ENCODE measurements around the gene ALK. TPM values are rescaled to one million over a fixed set of nuclear protein-coding genes. Genes with fewer than 3 reads are reported as not detected.

ALK gene
- total and polyA plus RNA-seq, 2 experiments from 2014 or later: 0.35 TPM; not detected in 1

DNA sequence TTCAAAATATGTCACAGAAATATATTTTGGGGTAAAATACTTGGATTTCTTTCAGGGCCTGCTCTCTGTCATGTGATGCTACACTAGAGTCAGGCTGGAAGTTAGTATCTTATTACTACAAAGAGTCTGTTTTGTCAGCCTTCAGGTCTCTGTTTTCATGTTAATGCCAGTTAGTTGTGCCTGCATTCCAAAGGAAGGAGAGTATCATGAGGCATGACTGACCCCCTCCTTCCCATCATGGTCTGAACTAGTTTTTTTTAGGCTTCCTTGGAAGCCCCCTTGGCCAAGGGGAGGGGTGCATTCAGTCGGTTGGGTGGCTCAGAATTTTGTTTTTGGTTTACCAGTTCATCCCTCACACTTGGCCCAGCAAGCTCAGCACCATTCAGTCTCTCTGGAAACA is 318.0 kb downstream of the ALK start:
- no peaks in the 10 kb centered on the region for H4K20me1 ChIP-seq (replicated peaks; ENCODE audit: insufficient read depth)
- Mint-ChIP-seq H3K9me3 (peaks cover 4% of the 10 kb centered on the region; the same call in 2 of the 3 replicates), H3K4me1 (peaks cover 36% of the 10 kb centered on the region), H3K4me3 (no peak overlapping the region), H3K27me3 (ENCODE audit: insufficient read depth, low read depth, poor library complexity) (peaks cover 1% of the 10 kb centered on the region), H3K36me3 (ENCODE audit: low read depth) (peaks cover 4% of the 10 kb centered on the region; the same call in 1 of the 3 replicates), H3K27ac (peak overlapping the region; percentile 72; the same call in 1 of the 2 replicates)
- DNase-seq (ENCODE audit: low spot score): peak; percentile 72
- ATAC-seq: peak; percentile 95
- H3K36me3 ChIP-seq (ENCODE audit: insufficient read depth): no peaks in the 10 kb centered on the region
- H3K4me1 ChIP-seq (ENCODE audit: insufficient read depth): peaks cover 28% of the 10 kb centered on the region
- no peaks in the 10 kb centered on the region for H3K79me2 ChIP-seq (replicated peaks; ENCODE audit: insufficient read depth)
- H3K4me3 ChIP-seq: no peak overlapping the region
- peaks cover 25% of the 10 kb centered on the region; the same call in 1 of the 2 replicates for H3K9me2 ChIP-seq (ENCODE audit: insufficient read depth)
- TF ChIP-seq, protein P1, sequence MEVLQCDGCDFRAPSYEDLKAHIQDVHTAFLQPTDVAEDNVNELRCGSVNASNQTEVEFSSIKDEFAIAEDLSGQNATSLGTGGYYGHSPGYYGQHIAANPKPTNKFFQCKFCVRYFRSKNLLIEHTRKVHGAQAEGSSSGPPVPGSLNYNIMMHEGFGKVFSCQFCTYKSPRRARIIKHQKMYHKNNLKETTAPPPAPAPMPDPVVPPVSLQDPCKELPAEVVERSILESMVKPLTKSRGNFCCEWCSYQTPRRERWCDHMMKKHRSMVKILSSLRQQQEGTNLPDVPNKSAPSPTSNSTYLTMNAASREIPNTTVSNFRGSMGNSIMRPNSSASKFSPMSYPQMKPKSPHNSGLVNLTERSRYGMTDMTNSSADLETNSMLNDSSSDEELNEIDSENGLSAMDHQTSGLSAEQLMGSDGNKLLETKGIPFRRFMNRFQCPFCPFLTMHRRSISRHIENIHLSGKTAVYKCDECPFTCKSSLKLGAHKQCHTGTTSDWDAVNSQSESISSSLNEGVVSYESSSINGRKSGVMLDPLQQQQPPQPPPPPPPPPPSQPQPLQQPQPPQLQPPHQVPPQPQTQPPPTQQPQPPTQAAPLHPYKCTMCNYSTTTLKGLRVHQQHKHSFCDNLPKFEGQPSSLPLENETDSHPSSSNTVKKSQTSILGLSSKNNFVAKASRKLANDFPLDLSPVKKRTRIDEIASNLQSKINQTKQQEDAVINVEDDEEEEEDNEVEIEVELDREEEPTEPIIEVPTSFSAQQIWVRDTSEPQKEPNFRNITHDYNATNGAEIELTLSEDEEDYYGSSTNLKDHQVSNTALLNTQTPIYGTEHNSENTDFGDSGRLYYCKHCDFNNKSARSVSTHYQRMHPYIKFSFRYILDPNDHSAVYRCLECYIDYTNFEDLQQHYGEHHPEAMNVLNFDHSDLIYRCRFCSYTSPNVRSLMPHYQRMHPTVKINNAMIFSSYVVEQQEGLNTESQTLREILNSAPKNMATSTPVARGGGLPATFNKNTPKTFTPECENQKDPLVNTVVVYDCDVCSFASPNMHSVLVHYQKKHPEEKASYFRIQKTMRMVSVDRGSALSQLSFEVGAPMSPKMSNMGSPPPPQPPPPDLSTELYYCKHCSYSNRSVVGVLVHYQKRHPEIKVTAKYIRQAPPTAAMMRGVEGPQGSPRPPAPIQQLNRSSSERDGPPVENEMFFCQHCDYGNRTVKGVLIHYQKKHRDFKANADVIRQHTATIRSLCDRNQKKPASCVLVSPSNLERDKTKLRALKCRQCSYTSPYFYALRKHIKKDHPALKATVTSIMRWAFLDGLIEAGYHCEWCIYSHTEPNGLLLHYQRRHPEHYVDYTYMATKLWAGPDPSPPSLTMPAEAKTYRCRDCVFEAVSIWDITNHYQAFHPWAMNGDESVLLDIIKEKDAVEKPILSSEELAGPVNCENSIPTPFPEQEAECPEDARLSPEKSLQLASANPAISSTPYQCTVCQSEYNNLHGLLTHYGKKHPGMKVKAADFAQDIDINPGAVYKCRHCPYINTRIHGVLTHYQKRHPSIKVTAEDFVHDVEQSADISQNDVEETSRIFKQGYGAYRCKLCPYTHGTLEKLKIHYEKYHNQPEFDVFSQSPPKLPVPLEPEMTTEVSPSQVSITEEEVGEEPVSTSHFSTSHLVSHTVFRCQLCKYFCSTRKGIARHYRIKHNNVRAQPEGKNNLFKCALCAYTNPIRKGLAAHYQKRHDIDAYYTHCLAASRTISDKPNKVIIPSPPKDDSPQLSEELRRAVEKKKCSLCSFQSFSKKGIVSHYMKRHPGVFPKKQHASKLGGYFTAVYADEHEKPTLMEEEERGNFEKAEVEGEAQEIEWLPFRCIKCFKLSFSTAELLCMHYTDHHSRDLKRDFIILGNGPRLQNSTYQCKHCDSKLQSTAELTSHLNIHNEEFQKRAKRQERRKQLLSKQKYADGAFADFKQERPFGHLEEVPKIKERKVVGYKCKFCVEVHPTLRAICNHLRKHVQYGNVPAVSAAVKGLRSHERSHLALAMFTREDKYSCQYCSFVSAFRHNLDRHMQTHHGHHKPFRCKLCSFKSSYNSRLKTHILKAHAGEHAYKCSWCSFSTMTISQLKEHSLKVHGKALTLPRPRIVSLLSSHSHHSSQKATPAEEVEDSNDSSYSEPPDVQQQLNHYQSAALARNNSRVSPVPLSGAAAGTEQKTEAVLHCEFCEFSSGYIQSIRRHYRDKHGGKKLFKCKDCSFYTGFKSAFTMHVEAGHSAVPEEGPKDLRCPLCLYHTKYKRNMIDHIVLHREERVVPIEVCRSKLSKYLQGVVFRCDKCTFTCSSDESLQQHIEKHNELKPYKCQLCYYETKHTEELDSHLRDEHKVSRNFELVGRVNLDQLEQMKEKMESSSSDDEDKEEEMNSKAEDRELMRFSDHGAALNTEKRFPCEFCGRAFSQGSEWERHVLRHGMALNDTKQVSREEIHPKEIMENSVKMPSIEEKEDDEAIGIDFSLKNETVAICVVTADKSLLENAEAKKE (CRISPR knock-in tag; IDR thresholded peaks at IDR 0.05): no peak
- no peak for TF ChIP-seq STAT1 (IDR thresholded peaks at IDR 0.05; ENCODE audit: unreplicated experiment)
- TF ChIP-seq EZH2 (IDR thresholded peaks at IDR 0.05; ENCODE audit: low read depth, unreplicated experiment): no peak
- H3K27me3 ChIP-seq (ENCODE audit: insufficient read depth): no peaks in the 10 kb centered on the region
- H3K4me2 ChIP-seq: no peak overlapping the region
- no peak overlapping the region for H2AFZ ChIP-seq
- H3K27ac ChIP-seq (ENCODE audit: low read depth): no peak overlapping the region
- no peaks in the 10 kb centered on the region for H3F3A ChIP-seq (replicated peaks; ENCODE audit: low read depth)

GRCh38 chr2:29601872-29602271 is 319.5 kb downstream of the ALK start:
- peaks cover 4% of the 10 kb centered on the region; the same call in 1 of the 3 replicates for H3K36me3 Mint-ChIP-seq (ENCODE audit: low read depth)
- peaks cover 25% of the 10 kb centered on the region for H3K4me1 ChIP-seq (ENCODE audit: insufficient read depth)
- no peaks in the 10 kb centered on the region for H4K20me1 ChIP-seq (replicated peaks; ENCODE audit: insufficient read depth)
- no peak overlapping the region for H3K27ac Mint-ChIP-seq
- no peaks in the 10 kb centered on the region for H3K27me3 ChIP-seq (ENCODE audit: insufficient read depth)
- H3K27ac ChIP-seq (ENCODE audit: low read depth): no peak overlapping the region
- H3K4me1 Mint-ChIP-seq: peaks cover 36% of the 10 kb centered on the region
- peaks cover 1% of the 10 kb centered on the region for H3K27me3 Mint-ChIP-seq (ENCODE audit: insufficient read depth, low read depth, poor library complexity)
- peaks cover 25% of the 10 kb centered on the region; the same call in 1 of the 2 replicates for H3K9me2 ChIP-seq (ENCODE audit: insufficient read depth)
- ATAC-seq (no peak), DNase-seq (ENCODE audit: low spot score) (no peak)
- no peak overlapping the region; the same call in 1 of the 2 replicates for H3K4me2 ChIP-seq
- no peaks in the 10 kb centered on the region for H3K79me2 ChIP-seq (replicated peaks; ENCODE audit: insufficient read depth)
- no peak for TF ChIP-seq EZH2 (IDR thresholded peaks at IDR 0.05; ENCODE audit: low read depth, unreplicated experiment)
- TF ChIP-seq ZNF331 (CRISPR knock-in tag; IDR thresholded peaks at IDR 0.05; ENCODE audit: low read depth): no peak
- no peak for TF ChIP-seq CREB1 (CRISPR knock-in tag; IDR thresholded peaks at IDR 0.05; ENCODE audit: low read depth)
- no peak for TF ChIP-seq STAT1 (IDR thresholded peaks at IDR 0.05; ENCODE audit: unreplicated experiment)
- no peak for TF ChIP-seq EZH2phosphoT487 (IDR thresholded peaks at IDR 0.05; ENCODE audit: unreplicated experiment)
- no peak for TF ChIP-seq NANOG (IDR thresholded peaks at IDR 0.05; ENCODE audit: borderline replicate concordance)
- TF ChIP-seq, protein P2, sequence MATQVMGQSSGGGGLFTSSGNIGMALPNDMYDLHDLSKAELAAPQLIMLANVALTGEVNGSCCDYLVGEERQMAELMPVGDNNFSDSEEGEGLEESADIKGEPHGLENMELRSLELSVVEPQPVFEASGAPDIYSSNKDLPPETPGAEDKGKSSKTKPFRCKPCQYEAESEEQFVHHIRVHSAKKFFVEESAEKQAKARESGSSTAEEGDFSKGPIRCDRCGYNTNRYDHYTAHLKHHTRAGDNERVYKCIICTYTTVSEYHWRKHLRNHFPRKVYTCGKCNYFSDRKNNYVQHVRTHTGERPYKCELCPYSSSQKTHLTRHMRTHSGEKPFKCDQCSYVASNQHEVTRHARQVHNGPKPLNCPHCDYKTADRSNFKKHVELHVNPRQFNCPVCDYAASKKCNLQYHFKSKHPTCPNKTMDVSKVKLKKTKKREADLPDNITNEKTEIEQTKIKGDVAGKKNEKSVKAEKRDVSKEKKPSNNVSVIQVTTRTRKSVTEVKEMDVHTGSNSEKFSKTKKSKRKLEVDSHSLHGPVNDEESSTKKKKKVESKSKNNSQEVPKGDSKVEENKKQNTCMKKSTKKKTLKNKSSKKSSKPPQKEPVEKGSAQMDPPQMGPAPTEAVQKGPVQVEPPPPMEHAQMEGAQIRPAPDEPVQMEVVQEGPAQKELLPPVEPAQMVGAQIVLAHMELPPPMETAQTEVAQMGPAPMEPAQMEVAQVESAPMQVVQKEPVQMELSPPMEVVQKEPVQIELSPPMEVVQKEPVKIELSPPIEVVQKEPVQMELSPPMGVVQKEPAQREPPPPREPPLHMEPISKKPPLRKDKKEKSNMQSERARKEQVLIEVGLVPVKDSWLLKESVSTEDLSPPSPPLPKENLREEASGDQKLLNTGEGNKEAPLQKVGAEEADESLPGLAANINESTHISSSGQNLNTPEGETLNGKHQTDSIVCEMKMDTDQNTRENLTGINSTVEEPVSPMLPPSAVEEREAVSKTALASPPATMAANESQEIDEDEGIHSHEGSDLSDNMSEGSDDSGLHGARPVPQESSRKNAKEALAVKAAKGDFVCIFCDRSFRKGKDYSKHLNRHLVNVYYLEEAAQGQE (IDR thresholded peaks at IDR 0.05; ENCODE audit: unreplicated experiment): no peak
- no peak for TF ChIP-seq POLR2AphosphoS5 (IDR thresholded peaks at IDR 0.05; ENCODE audit: low read depth)
- no peak for TF ChIP-seq ZNF114 (CRISPR knock-in tag; IDR thresholded peaks at IDR 0.05)
- TF ChIP-seq, protein P3, sequence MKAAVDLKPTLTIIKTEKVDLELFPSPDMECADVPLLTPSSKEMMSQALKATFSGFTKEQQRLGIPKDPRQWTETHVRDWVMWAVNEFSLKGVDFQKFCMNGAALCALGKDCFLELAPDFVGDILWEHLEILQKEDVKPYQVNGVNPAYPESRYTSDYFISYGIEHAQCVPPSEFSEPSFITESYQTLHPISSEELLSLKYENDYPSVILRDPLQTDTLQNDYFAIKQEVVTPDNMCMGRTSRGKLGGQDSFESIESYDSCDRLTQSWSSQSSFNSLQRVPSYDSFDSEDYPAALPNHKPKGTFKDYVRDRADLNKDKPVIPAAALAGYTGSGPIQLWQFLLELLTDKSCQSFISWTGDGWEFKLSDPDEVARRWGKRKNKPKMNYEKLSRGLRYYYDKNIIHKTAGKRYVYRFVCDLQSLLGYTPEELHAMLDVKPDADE (IDR thresholded peaks at IDR 0.05): no peak
- H3K4me3 ChIP-seq: no peak overlapping the region
- peaks cover 4% of the 10 kb centered on the region; the same call in 2 of the 3 replicates for H3K9me3 Mint-ChIP-seq
- no peak overlapping the region for H3K4me3 Mint-ChIP-seq
- H2AFZ ChIP-seq: no peak overlapping the region
- no peaks in the 10 kb centered on the region for H3F3A ChIP-seq (replicated peaks; ENCODE audit: low read depth)
- H3K36me3 ChIP-seq (ENCODE audit: insufficient read depth): no peaks in the 10 kb centered on the region
